ENCODE data around the gene SNRPD3. TPM values are rescaled to one million over a fixed set of nuclear protein-coding genes. Genes with fewer than 3 reads are reported as not detected.
"Not testable (repeated sequence)": the region's sequence is repeated elsewhere in the genome, so short reads cannot be mapped to it uniquely, and the experiment has no call there.

The SNRPD3 gene
- total RNA-seq, 1 experiment from 2014 or later = 144 TPM

DNA sequence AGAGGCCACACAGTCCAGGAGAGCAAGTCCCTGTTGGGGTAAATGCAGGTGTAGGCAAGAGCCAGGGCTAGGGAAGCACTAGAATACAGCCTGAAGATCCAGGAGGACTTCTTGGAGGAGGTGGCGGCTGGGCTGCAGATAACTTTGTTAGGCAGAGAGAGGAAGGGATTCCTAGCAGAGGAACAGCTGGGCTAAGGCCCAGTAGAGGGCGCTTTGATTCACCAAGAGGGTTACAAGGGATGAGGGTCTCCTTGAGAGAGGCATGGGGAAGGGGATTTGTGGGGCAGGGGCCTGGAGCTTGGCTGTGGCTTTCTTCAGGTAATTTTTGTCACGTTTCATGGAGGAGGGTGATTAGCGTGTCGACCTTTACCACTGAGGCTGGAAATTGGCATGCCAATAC is 65.4 kb downstream of the SNRPD3 start:
- H3K9me2 ChIP-seq (ENCODE audit: insufficient read depth); POLR2A ChIA-PET; ATAC-seq; H3K4me3 ChIP-seq (replicated peaks in 1 of 2; ENCODE audit: low read depth in 1 of 2, low read length in 2 of 2); H3K27ac ChIP-seq (ENCODE audit: low read depth, low read length); CTCF ChIA-PET; H3K4me2 ChIP-seq (ENCODE audit: low read length); RAD21 ChIA-PET (ENCODE audit: low non-redundant PET in 1 of 2, low total read pairs in 2 of 2, uncharacterized antibody in 2 of 2, unreplicated experiment in 2 of 2); H3K4me1 ChIP-seq (ENCODE audit: control insufficient read depth in 1 of 2, insufficient read depth in 2 of 2, low read length in 2 of 2); DNase-seq (ENCODE audit: low read depth, low spot score); intact Hi-C loops (cut with micrococcal nuclease); H3K36me3 ChIP-seq (ENCODE audit: control insufficient read depth in 1 of 2, insufficient read depth in 2 of 2, low read length in 2 of 2); H3K79me2 ChIP-seq (ENCODE audit: insufficient read depth, low read length); H3K27me3 ChIP-seq (ENCODE audit: insufficient read depth, low read length); H4K20me1 ChIP-seq (ENCODE audit: insufficient read depth); H3K9ac ChIP-seq (ENCODE audit: low read length); H2AFZ ChIP-seq (ENCODE audit: low read depth, low read length, poor library complexity, severe bottlenecking); BruUV-seq (replicated peaks); H3K9me3 ChIP-seq (ENCODE audit: control insufficient read depth in 1 of 2, insufficient read depth in 1 of 2, low read depth in 1 of 2, low read length in 2 of 2): not testable (repeated sequence)

- DNase-seq (ENCODE audit: low read depth, low spot score); H3K9me2 ChIP-seq (ENCODE audit: insufficient read depth); H3K9ac ChIP-seq (ENCODE audit: low read length); H3K4me2 ChIP-seq (ENCODE audit: low read length); H3K9me3 ChIP-seq (ENCODE audit: control insufficient read depth in 1 of 2, insufficient read depth in 1 of 2, low read depth in 1 of 2, low read length in 2 of 2); POLR2A ChIA-PET; CTCF ChIA-PET; H3K27me3 ChIP-seq (ENCODE audit: insufficient read depth, low read length); RAD21 ChIA-PET (ENCODE audit: low non-redundant PET in 1 of 2, low total read pairs in 2 of 2, uncharacterized antibody in 2 of 2, unreplicated experiment in 2 of 2); H3K4me1 ChIP-seq (ENCODE audit: control insufficient read depth in 1 of 2, insufficient read depth in 2 of 2, low read length in 2 of 2); H3K79me2 ChIP-seq (ENCODE audit: insufficient read depth, low read length); H3K36me3 ChIP-seq (ENCODE audit: control insufficient read depth in 1 of 2, insufficient read depth in 2 of 2, low read length in 2 of 2); H3K4me3 ChIP-seq (replicated peaks in 1 of 2; ENCODE audit: low read depth in 1 of 2, low read length in 2 of 2); H3K27ac ChIP-seq (ENCODE audit: low read depth, low read length); H2AFZ ChIP-seq (ENCODE audit: low read depth, low read length, poor library complexity, severe bottlenecking); ATAC-seq; H4K20me1 ChIP-seq (ENCODE audit: insufficient read depth); intact Hi-C loops (cut with micrococcal nuclease); BruUV-seq (replicated peaks): not testable (repeated sequence)
These were observed 66.8 kb downstream of the SNRPD3 start for GRCh38 chr22:24622596-24622995.

Other genes with a start within 250 kb of the SNRPD3 start
- gene ADORA2A, start 128.4 kb upstream of the SNRPD3 start, total RNA-seq (2021; ENCODE audit: unreplicated experiment) = 3.6 TPM
- 0.27 TPM for gene UPB1, start 60.7 kb upstream of the SNRPD3 start, total RNA-seq (2021; ENCODE audit: unreplicated experiment)
- gene GUCD1, start 861 bp upstream of the SNRPD3 start, total RNA-seq (2021; ENCODE audit: unreplicated experiment) = 48.7 TPM
- 7.9 TPM for gene LRRC75B, start 37.1 kb downstream of the SNRPD3 start, total RNA-seq (2021; ENCODE audit: unreplicated experiment)
- gene GGT1, start 47.2 kb downstream of the SNRPD3 start, total RNA-seq (2021; ENCODE audit: unreplicated experiment) = 14.0 TPM
- not detected for gene PIWIL3, start 218.7 kb downstream of the SNRPD3 start, total RNA-seq (2021; ENCODE audit: unreplicated experiment)